Lower leg skin (tissue), 3 donors: ENCODE results near the gene HERC2.

Experiments
- CTCF ChIP-seq, 3 donors: fragments of 450-650 bp; IDR thresholded peaks; one replicate each; pipeline ENCODE4 v1.5.1; 2016; ENCODE audit warnings: antibody characterized with exemption in 3 of 3, mild to moderate bottlenecking in 3 of 3, moderate library complexity in 2 of 3
- POLR2A ChIP-seq, 2 donors: fragments of 450-650 bp; IDR thresholded peaks; one replicate each; pipeline ENCODE4 v1.6.1; 2016 to 2017; ENCODE audit warnings: antibody characterized with exemption in 2 of 2, mild to moderate bottlenecking in 1 of 2, moderate library complexity in 1 of 2

GRCh38 chr15:28080386-28080785 is 241.6 kb downstream of the HERC2 start:
- TF ChIP-seq CTCF (IDR thresholded peaks at IDR 0.05) (no peak), POLR2A (IDR thresholded peaks at IDR 0.05) (no peak)
